Measurements from ENCODE around the gene ALG14. TPM values are rescaled to one million over a fixed set of nuclear protein-coding genes. Genes with fewer than 3 reads are reported as not detected.

Gene ALG14
- total RNA-seq, 1 donor from 2014 or later: 0.49 TPM

GRCh38 chr1:94961582-94961981, 111.2 kb downstream of the ALG14 start:
- H3K4me3 ChIP-seq: no peak overlapping the region
- no peak for DNase-seq (ENCODE audit: low spot score)
- no peaks in the 10 kb centered on the region for H3K36me3 ChIP-seq
- no peak overlapping the region for H3K4me2 ChIP-seq
- no peaks in the 10 kb centered on the region for H3K4me1 ChIP-seq
- H3K4me1 Mint-ChIP-seq: peaks cover 6% of the 10 kb centered on the region
- no peaks in the 10 kb centered on the region for H3K79me2 ChIP-seq (ENCODE audit: low read depth)
- no peaks in the 10 kb centered on the region for H3K27me3 ChIP-seq
- no peak overlapping the region for H2AFZ ChIP-seq (replicated peaks)
- H3K27me3 Mint-ChIP-seq (ENCODE audit: insufficient read depth, low read depth): peaks cover 3% of the 10 kb centered on the region
- no peaks in the 10 kb centered on the region for H3F3A ChIP-seq (ENCODE audit: low read depth)
- peaks cover 3% of the 10 kb centered on the region for H3K36me3 Mint-ChIP-seq
- no peak for TF ChIP-seq EZH2 (IDR thresholded peaks at IDR 0.05)
- TF ChIP-seq EZH2phosphoT487 (IDR thresholded peaks at IDR 0.05): no peak
- TF ChIP-seq, protein P1, sequence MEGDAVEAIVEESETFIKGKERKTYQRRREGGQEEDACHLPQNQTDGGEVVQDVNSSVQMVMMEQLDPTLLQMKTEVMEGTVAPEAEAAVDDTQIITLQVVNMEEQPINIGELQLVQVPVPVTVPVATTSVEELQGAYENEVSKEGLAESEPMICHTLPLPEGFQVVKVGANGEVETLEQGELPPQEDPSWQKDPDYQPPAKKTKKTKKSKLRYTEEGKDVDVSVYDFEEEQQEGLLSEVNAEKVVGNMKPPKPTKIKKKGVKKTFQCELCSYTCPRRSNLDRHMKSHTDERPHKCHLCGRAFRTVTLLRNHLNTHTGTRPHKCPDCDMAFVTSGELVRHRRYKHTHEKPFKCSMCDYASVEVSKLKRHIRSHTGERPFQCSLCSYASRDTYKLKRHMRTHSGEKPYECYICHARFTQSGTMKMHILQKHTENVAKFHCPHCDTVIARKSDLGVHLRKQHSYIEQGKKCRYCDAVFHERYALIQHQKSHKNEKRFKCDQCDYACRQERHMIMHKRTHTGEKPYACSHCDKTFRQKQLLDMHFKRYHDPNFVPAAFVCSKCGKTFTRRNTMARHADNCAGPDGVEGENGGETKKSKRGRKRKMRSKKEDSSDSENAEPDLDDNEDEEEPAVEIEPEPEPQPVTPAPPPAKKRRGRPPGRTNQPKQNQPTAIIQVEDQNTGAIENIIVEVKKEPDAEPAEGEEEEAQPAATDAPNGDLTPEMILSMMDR (IDR thresholded peaks at IDR 0.05): no peak
- no peak overlapping the region for H3K27ac Mint-ChIP-seq
- no peaks in the 10 kb centered on the region for H4K20me1 ChIP-seq (ENCODE audit: low read depth)
- no peak overlapping the region for H3K27ac ChIP-seq
- no peak overlapping the region for H3K4me3 Mint-ChIP-seq
- no peaks in the 10 kb centered on the region for H3K9me3 ChIP-seq (ENCODE audit: low read depth)
- no peak overlapping the region for H3K9ac ChIP-seq
- no peaks in the 10 kb centered on the region for H3K9me3 Mint-ChIP-seq

GRCh38 chr1:94958081-94958480, 114.7 kb downstream of the ALG14 start:
- Mint-ChIP-seq H3K36me3 (peaks cover 2% of the 10 kb centered on the region), H3K27ac (no peak overlapping the region), H3K4me1 (peaks cover 31% of the 10 kb centered on the region), H3K9me3 (peaks cover 2% of the 10 kb centered on the region), H3K27me3 (ENCODE audit: insufficient read depth, low read depth) (peaks cover 5% of the 10 kb centered on the region), H3K4me3 (no peak overlapping the region)
- Histone ChIP-seq H3K4me1 (peaks cover 12% of the 10 kb centered on the region), H3K36me3 (no peaks in the 10 kb centered on the region), H3K4me2 (no peak overlapping the region), H4K20me1 (ENCODE audit: low read depth) (no peaks in the 10 kb centered on the region), H3K79me2 (ENCODE audit: low read depth) (no peaks in the 10 kb centered on the region), H3K4me3 (no peak overlapping the region), H3K27me3 (no peaks in the 10 kb centered on the region), H3F3A (ENCODE audit: low read depth) (peaks cover 7% of the 10 kb centered on the region), H3K27ac (no peak overlapping the region), H3K9ac (no peak overlapping the region), H3K9me3 (ENCODE audit: low read depth) (no peaks in the 10 kb centered on the region), H2AFZ (replicated peaks) (no peak overlapping the region)
- TF ChIP-seq EZH2 (IDR thresholded peaks at IDR 0.05) (no peak), EZH2phosphoT487 (IDR thresholded peaks at IDR 0.05) (no peak)
- TF ChIP-seq, protein P1 (IDR thresholded peaks at IDR 0.05): no peak
- DNase-seq (ENCODE audit: low spot score): no peak

DNA sequence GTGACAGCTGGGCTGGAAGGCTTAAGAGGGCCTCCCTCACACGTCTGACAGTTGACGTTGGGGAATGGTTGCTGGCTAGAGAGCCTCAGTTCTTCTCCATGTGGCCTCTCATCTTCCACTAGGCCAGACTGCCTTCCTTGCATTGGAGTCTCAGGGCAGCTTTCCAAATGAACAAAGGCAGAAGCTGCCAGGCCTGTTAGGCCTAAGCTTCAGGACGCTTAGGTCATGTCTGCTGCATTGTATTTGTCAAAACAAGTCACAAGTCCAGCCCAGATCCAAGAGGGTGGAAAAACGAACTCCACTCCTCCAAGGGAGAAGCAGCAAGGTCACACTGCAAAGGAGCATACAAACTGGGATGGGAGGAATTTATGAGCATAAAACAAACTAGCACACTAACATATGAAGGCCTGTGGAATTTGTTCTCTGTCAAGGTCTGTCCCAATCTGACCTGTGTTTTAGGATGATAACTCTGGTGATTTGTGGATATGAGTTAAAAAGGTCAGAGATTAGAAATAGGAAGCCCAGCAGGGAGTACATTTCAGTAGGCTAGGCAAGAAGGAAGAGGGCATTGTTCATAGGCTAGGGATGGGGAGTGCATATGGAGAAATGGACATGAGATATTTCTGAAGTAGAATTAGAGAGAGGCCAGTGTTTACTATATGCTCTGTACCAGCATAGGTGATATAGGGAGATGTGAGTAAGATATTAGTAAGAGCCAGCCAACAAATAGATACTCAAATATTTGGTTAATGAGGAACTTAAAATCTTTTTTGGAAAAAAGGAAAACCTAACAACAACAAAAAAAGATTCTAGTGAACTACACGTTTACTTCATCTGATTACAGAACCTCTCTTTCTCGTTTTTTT, 116.8 kb downstream of the ALG14 start:
- Histone ChIP-seq H3K27ac (no peak overlapping the region), H3K36me3 (no peaks in the 10 kb centered on the region), H3F3A (ENCODE audit: low read depth) (peaks cover 7% of the 10 kb centered on the region), H2AFZ (replicated peaks) (no peak overlapping the region), H3K79me2 (ENCODE audit: low read depth) (no peaks in the 10 kb centered on the region), H3K9me3 (ENCODE audit: low read depth) (no peaks in the 10 kb centered on the region), H3K4me2 (no peak overlapping the region), H3K4me3 (no peak overlapping the region), H3K9ac (no peak overlapping the region), H3K4me1 (peaks cover 12% of the 10 kb centered on the region), H4K20me1 (ENCODE audit: low read depth) (no peaks in the 10 kb centered on the region), H3K27me3 (no peaks in the 10 kb centered on the region)
- peaks cover 32% of the 10 kb centered on the region for H3K4me1 Mint-ChIP-seq
- no peak for DNase-seq (ENCODE audit: low spot score)
- TF ChIP-seq EZH2 (IDR thresholded peaks at IDR 0.05) (no peak), EZH2phosphoT487 (IDR thresholded peaks at IDR 0.05) (no peak)
- TF ChIP-seq, protein P1 (IDR thresholded peaks at IDR 0.05): no peak
- H3K36me3 Mint-ChIP-seq: peaks cover 6% of the 10 kb centered on the region
- H3K27ac Mint-ChIP-seq: no peak overlapping the region
- H3K4me3 Mint-ChIP-seq: no peak overlapping the region
- H3K9me3 Mint-ChIP-seq: peaks cover 2% of the 10 kb centered on the region
- peaks cover 6% of the 10 kb centered on the region for H3K27me3 Mint-ChIP-seq (ENCODE audit: insufficient read depth, low read depth)

Measured in neural progenitor cell (in vitro differentiated cells).